KG1 (cell line): ENCODE results near the gene SFT2D1.
A peak's percentile ranks its signal among the peaks of the same experiment; 100 is the strongest.
"Not testable (repeated sequence)": the region's sequence is repeated elsewhere in the genome, so short reads cannot be mapped to it uniquely, and the experiment has no call there.

Experiments used
- DNase-seq: peaks from one replicate; lab custom pipeline; 2025; lab: John Stamatoyannopoulos, UW

The SFT2D1 gene

GRCh38 chr6:166342349-166343149 lies at the start of gene SFT2D1:
Gene SFT2D1, minus strand, starts transcription at chr6:166342545. Its CDS starts 64 bp downstream, at chr6:166342481.
- DNase-seq = peak; percentile 69

DNA sequence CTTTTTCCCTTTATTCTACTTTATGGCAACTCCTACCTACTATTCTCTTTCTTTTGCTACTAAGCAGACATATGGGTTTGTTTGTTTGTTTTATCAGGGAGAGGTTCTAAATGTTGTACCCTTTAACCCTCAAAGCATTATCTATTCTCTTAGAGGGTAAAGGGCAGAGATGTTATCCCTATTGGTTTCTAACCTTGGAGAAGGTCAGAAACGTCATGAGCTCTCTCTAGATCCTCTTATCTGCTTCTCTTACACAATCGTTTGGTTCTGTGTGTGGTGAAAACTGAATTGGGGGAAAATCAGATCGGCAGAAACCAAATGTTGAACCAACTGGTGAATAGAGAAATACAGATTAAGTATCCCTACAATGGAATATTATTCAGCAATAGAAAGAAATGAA lies 46.8 kb upstream of the SFT2D1 start:
- no peak for DNase-seq

DNA sequence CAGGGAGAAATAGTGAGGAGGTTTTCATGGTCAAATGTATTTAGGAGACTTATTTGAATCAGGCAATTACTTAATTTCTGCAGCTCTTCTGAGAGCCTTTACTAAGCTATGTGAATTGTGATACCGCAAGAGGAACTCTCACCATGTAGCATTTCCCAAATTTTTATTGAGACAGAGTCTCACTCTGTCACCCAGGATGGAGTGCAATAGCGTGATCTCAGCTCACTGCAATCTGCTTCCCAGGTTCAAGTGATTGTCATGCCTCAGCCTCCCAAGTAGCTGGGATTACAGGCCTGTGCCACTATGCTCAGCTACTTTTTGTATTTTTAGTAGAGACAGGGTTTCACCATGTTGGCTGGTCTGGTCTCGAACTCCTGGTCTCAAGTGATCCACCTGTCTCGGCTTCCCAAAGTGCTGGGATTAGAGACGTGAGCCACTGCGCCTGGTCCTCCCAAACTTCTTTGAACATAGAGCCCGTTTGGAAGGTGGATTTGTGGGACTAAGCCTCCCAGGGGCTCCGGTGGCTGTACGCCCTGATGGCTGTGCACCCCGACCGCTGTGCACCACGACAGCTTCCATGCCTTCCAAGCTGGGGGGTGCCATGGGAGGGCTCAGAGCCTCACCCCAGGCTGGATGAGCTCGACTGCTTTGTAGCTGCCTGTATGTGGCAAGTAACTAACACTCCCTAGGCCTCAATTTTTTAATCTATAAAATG lies 46.1 kb upstream of the SFT2D1 start:
- DNase-seq = no peak

DNA sequence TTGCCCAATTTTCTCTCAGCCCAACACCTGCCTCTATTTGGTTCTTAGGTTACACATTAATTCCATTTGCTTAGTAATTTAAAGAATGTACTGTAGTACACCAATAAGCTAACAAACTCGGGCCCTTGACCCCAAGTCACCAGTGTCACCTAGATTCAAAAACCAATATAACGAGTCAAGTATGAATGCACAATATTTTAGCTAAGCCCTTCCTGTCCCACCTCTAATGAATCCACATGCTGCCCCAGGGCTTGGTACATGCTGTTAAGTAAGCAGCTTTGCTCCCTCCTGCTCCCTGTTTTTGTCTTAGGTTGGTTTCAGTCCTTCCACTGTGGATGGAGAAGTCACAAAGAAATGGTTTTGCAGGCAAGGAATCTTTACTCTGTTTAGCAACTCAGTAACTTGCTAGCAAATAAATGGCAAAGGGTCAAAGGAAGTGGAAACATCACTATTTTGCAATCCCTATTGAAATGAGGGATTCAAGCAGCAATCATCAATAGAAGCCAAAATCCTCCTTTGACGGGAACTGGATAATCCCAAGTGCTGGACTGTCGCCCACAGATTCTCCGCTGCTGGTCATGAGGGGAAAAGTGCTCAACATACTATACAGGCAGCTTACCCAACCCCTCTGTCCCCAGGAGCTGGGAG lies 45.4 kb upstream of the SFT2D1 start:
- no peak for DNase-seq

GRCh38 chr6:166387098-166387497 lies 44.8 kb upstream of the SFT2D1 start:
- DNase-seq = not testable (repeated sequence)

DNA sequence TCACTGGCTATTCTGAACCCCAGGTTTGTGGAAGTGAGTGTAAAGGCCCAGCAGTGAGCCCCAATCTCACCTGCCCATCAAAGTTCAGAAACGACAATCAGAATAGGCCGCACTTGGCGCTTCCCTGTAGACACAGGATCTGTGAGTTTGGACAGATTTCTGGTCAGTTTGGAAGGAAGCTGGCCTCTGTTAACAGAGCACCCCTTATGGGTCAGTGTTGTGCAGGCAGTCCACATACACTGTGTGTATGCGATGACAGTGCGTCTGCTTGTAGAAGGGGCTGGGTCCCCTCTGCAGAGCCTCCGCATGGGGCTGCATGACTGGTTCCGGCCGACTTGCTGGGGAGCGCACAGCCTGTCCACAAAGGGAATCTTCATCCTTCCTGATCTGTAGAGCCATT lies 43.8 kb upstream of the SFT2D1 start:
- no peak for DNase-seq

DNA sequence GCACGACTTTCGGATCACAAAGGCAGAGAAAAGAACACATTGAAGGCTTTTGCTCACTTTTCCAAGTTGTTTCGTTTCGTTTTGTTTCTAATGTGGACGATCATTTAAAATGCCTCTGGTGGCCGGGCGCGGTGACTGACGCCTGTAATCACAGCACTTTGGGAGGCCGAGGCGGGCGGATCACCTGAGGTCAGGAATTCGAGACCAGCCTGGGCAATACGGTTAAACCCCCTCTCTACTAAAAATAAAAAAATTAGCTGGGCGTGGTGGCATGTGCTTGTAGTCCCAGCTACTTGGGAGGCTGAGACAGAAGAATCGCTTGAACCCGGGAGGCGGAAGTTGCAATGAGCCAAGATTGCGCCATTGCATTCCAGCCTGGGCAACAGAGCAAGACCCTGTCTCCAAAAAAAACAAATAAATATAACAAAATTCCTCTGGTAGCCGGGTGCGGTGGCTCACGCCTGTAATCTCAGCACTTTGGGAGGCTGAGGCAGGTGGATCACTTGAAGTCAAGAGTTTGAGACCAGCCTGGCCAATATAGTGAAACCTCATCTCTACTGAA lies 41.5 kb upstream of the SFT2D1 start:
- DNase-seq = not testable (repeated sequence)

DNA sequence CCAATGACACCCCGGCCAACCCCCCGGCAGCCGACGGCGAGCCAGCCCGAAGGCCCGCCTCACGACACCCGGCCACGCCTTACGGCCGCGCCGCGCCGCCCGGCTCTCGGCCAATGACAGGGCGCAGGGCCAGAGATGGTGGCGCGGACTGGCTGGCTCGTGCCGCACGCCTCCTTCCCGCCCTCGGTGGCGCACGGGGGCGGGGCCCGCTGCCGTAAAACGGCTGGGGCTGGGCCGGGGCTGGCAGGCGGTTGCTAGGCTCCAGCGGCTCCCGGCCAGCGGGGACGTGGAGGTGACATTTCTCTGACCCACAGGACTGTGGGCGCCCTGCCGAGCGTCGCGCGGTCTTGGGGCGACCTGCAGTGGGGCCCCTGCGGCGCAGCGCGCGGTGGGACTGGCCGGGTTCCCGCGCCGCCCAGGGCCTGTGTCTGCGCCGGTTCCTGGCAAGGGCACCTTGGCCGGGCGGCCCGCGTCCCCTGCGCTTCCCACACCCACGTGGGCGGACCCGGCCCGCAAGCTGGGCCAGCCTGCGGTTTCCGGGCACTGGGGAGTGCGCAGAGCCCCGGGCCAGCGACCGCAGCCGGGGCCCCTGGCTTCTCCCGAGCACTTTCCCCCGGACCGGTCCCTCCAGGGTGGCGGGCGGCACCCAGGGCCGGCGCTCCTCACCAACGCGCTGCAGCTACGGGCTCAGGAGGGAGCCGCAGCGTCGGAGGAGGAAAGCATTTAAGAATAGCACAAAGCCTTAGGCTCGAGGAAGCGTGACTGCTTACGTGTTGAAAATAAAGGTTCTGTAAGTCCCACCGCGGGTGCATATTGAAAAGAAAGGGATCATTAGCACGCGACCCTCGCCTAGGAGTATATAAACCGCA lies 40.8 kb upstream of the SFT2D1 start, which contains the start of gene MPC1:
MPC1 (minus strand) TSS at position 8 of the 869 bp plus-strand sequence. CDS start 64 bp downstream, outside the sequence.
- peak; percentile 94 for DNase-seq

GRCh38 chr6:166382500-166382932 lies 40.2 kb upstream of the SFT2D1 start:
- no peak for DNase-seq

DNA sequence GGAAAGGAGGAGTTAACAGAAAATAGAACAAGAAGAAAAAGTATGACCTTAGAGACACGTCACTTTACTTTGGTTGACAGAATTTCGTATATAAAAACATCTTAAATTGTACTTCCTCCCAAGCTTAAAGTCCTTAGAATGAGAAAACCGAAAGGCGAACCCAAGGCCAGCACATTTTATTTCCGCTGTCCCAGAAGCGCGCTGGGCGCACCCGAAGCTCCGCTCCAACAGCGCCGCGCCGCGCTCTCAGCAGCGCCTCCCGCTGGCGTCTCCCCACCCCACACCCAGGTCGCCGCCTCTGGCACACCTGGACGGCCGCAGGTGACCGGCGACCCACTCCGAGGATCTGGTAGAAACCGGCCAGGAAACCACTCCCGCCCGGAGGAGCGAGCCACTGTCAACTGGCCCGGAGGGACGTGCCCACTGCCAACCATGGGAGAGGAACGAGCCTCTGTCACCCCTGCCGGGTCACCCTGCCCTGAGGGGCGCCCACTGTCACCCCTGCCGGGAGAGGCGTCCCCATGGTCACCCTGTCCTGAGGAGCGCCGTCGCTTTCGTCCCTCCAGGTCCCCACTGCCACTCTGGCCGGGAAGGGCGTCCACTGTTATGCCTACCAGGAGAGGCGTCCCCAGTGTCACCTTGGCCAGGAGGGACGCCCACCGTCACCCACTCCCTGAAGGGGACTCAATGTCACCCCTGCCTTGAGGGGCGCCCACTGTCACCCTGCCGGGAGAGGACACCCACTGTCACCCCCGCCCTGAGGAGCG lies 39.6 kb upstream of the SFT2D1 start:
- peak; percentile 67 for DNase-seq

DNA sequence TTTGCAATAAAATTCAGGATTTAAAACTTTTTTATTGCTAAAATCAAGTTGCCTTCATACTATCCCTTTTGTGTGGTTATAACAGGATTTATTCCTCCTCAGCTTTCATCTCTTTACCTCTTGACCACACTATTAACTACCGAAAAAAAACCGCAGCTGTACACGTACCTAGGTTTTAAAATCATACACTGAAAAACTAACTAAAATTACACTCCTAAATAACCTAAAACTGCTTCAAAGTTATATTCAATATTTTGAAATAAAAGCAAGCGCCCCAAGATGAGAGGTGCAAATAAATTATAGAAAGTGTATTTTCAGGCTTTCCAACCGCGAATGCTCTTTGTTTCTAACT lies 39.0 kb upstream of the SFT2D1 start:
- DNase-seq = no peak

DNA sequence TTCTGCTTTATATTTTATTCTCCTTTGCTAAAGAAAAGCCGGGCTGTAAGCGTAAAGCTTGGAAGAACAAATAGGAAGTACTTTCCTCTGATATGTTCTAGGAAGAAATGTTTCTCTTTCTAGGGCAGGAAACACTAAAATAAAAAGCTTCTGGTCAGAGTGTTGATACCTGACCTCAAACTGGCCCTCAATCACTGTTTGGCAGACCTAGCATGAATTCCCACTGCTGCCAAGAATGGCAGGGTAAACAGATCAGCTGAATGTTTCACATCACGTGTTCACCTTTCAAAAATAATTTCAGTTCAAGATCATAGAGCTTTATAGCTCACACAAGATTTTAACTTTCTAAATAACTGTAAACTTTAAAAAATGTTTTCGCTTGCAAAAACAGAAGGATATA lies 37.5 kb upstream of the SFT2D1 start:
- no peak for DNase-seq

DNA sequence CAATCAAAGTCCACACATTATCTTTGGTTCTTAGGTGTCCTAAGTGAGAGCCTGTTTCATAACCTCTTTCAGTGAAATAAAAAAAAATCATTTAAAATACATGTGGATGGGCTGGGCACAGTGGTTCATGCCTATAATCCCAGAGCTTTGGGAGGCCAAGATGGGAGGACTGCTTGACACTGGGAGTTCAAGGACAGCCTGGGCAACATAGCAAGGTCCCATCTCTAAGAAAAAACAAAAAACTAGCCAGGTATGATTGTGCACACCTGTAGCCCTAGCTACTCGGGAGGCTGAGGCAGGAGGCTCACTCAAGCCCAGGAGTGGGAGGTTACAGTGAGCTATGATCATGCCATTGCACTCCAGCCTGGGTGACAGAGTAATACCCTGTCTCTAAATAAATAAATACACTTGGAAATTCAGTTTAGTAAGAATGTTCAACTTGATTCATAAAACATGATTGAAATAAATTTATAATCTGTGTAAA lies 36.8 kb upstream of the SFT2D1 start:
- no peak for DNase-seq

- DNase-seq = no peak
Observed at GRCh38 chr6:166377721-166378120, 35.4 kb upstream of the SFT2D1 start.

DNA sequence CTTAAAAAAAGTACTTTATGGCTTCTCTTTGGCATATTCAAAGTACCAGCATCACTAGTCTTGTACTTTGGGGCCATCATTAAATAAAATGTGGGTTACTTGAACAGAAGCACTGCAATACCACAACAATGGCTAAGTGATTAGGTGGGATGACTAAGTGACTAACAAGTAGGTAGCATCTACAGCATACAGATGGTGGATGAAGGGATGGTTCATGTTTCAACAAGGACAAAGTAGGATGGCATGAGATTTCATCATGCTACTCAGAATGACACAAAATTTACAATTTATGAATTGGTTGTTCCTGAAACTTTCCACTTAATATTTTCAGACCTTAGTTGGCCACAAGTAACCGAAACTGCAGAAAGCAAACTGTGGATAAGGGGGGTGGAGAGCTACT lies 32.7 kb upstream of the SFT2D1 start:
- DNase-seq = no peak

DNA sequence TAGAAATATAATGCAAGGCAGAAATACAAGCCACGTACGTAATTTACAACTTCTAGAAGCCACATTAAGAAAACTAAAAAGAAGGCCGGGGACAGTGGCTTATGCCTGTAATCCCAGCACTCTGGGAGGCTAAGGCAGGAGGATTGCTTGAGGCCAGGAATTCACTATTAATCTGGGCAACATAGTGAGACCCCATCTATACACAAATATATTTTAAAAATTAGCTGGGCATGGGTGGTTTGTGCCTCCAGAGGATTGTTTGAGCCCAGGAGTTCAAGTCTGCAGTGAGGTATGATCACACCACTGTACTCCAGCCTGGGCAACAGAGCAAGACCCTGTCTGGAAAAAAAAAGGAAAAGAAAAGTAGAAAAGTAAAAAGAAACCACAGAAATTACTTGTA lies 28.1 kb upstream of the SFT2D1 start:
- DNase-seq = no peak

DNA sequence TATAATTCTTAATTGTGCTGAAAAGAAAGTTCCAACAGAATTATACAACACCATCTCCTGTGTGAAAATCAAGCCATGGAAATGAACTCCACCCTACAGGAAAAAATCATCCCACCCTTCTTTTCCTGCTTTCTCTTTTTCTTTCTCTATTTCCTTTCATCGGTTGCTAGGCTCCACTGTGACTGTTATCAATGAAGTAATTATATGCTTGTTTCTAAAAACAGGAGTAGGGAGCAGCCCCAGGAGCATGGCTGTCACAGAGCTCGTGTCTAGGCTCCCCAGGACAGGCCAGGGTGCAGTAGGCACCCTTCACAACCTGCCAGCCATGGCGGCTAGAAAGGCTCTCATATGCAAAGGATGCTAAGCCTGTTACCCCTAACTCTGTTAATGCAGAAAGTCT lies 27.4 kb upstream of the SFT2D1 start:
- DNase-seq = no peak

DNA sequence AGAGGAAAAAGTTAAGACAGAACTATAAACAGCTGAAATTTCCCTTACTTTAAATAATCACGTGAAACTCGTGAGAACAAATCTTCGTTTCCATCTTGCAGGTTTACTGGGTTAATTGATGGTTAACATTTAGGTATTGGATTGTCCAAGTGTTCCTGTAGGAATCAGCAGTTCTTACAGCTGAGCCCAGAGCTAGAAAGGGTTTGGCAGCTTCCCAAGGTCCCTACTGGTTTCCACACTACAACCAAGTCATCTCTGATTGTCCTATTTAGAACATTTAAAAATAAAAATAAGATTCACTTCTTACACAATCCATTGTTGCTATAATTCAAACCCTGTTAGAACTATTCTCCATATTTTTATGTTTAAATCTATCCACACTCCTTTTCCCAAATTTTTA lies 24.6 kb upstream of the SFT2D1 start:
- no peak for DNase-seq

GRCh38 chr6:166365806-166366205 lies 23.5 kb upstream of the SFT2D1 start:
- no peak for DNase-seq

DNA sequence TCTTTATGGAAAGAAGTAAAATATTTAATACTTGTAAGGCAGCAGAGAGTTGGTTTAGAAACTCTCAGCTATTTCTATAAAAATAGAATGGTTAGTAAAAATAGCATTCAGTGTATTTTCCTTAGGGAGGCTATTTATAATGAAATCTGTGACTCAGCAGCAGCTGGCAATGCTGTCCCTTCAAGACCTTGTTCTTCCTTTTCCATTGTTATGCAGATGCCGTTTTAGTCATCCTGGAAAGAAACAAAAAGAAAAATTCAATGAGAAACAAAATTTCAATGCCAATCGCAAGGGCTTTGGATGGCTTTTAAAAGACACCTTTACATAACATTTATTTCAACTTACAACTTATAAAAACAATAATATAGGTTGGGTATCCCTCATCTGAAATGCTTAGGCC lies 22.9 kb upstream of the SFT2D1 start:
- DNase-seq = no peak

DNA sequence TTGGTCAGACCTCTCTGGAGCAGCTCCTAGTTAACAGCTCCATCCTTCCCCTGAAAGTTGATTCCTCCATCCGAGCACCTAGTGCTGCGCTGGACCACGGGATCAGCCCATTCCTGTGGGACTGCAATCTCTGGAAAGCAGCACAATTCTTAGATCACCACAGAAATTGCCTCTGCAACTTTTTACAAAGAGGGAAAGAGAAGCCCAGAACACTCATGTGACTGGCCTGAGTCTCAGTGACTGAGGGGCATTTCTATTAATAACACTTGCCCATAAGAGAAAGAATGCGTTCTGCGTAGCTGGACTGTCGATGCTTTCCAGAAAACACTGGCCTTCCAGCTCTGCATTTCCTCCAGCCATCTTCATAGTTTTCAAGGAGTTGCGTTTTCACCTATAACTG lies 22.1 kb upstream of the SFT2D1 start:
- DNase-seq = no peak
